ENCODE results near the gene FIBIN. TPM values are rescaled to one million over a fixed set of nuclear protein-coding genes. Genes with fewer than 3 reads are reported as not detected.

The FIBIN gene
- total and polyA plus RNA-seq, 10 donors: 1.00 to 17.9 (median 6.9) TPM

GRCh38 chr11:27029966-27030365 is 36.1 kb downstream of the FIBIN start:
- no peak for DNase-seq
- H3K9me3 ChIP-seq: peaks cover 0 to 12% (median 8%) of the 10 kb centered on the region in 8 donors
- no peaks in the 10 kb centered on the region for H3K4me1 ChIP-seq
- H3K27ac ChIP-seq: no peak overlapping the region
- intact Hi-C loops (cut with DNase I; ENCODE audit: low total_unique reads): no loop called here
- no peaks in the 10 kb centered on the region for H3K27me3 ChIP-seq (replicated peaks in 1 of 7)
- TF ChIP-seq POLR2A (IDR thresholded peaks at IDR 0.05) (no peak), CTCF (IDR thresholded peaks at IDR 0.05 in 8 of 11, conservative IDR thresholded peaks at IDR 0.05 in 3 of 11) (no peak), POLR2AphosphoS5 (IDR thresholded peaks at IDR 0.05) (no peak)
- no peaks in the 10 kb centered on the region for H3K36me3 ChIP-seq
- WGBS, 5 donors: 85 to 100% (median 94%) methylated on average over 1 of the region's 1 CpG
- H3K4me3 ChIP-seq: no peak overlapping the region

- 79 to 97% (median 85%) methylated on average over 4 to 5 of the region's 5 CpGs for WGBS, 5 donors
- H3K4me1 ChIP-seq: no peaks in the 10 kb centered on the region
- no peak for TF ChIP-seq POLR2AphosphoS5 (IDR thresholded peaks at IDR 0.05)
- no peak for TF ChIP-seq POLR2A (IDR thresholded peaks at IDR 0.05)
- no peak for TF ChIP-seq CTCF (IDR thresholded peaks at IDR 0.05 in 8 of 11, conservative IDR thresholded peaks at IDR 0.05 in 3 of 11)
- intact Hi-C loops (cut with DNase I; ENCODE audit: low total_unique reads): no loop called here
- no peak overlapping the region for H3K4me3 ChIP-seq
- H3K36me3 ChIP-seq: no peaks in the 10 kb centered on the region
- no peaks in the 10 kb centered on the region for H3K27me3 ChIP-seq (replicated peaks in 1 of 7)
- H3K27ac ChIP-seq: no peak overlapping the region
- DNase-seq: peak; percentile 50
- peaks cover 0 to 30% (median 25%) of the 10 kb centered on the region in 8 donors for H3K9me3 ChIP-seq
Observed at GRCh38 chr11:27031754-27032153, 37.8 kb downstream of the FIBIN start.

- intact Hi-C loops (cut with DNase I; ENCODE audit: low total_unique reads): no loop called here
- Histone ChIP-seq H3K4me3 (no peak overlapping the region), H3K27me3 (replicated peaks in 1 of 7) (no peaks in the 10 kb centered on the region), H3K27ac (no peak overlapping the region), H3K4me1 (no peaks in the 10 kb centered on the region), H3K9me3 (peaks cover 0 to 72% (median 52%) of the 10 kb centered on the region in 8 donors), H3K36me3 (no peaks in the 10 kb centered on the region)
- TF ChIP-seq CTCF (IDR thresholded peaks at IDR 0.05 in 8 of 11, conservative IDR thresholded peaks at IDR 0.05 in 3 of 11) (no peak), POLR2A (IDR thresholded peaks at IDR 0.05) (no peak), POLR2AphosphoS5 (IDR thresholded peaks at IDR 0.05) (no peak)
- 69 to 84% (median 81%) methylated on average over 3 of the region's 3 CpGs for WGBS, 5 donors
- no peak for DNase-seq
Observed at GRCh38 chr11:27039873-27040272, 46.0 kb downstream of the FIBIN start.

- Histone ChIP-seq H3K27ac (no peak within 1 kb of the TSS), H3K27me3 (replicated peaks in 1 of 7) (no peaks in the 10 kb centered on the region), H3K36me3 (no peaks in the 10 kb centered on the region), H3K4me3 (no peak within 1 kb of the TSS), H3K9me3 (peaks cover 0 to 65% (median 47%) of the 10 kb centered on the region in 8 donors), H3K4me1 (no peaks in the 10 kb centered on the region)
- intact Hi-C loops (cut with DNase I; ENCODE audit: low total_unique reads): no loop called here
- WGBS, 5 donors: 59 to 70% (median 68%) methylated on average over 4 of the region's 4 CpGs
- TF ChIP-seq POLR2AphosphoS5 (IDR thresholded peaks at IDR 0.05) (no peak), POLR2A (IDR thresholded peaks at IDR 0.05) (no peak), CTCF (IDR thresholded peaks at IDR 0.05 in 8 of 11, conservative IDR thresholded peaks at IDR 0.05 in 3 of 11) (no peak)
- no peak for DNase-seq
Observed at GRCh38 chr11:27040302-27041115, 46.6 kb downstream of the FIBIN start, which contains the start of gene BBOX1. TSS of gene BBOX1 (plus strand) at chr11:27040815. CDS start at chr11:27055431, 14,616 bp downstream.
